HepG2 (cell line): Measurements from ENCODE around the gene LDHAL6B. TPM values are rescaled to one million over a fixed set of nuclear protein-coding genes. Genes with fewer than 3 reads are reported as not detected.

Experiments used
- HNRNPL ChIP-seq: fragments of 200-400 bp; formaldehyde crosslinking; IDR thresholded peaks from 2 replicates; pipeline ENCODE4 v1.6.1; 2017; ENCODE audit warnings: mild to moderate bottlenecking, low read depth, low read length
- KAT7 ChIP-seq: IDR thresholded peaks from 2 replicates; pipeline ENCODE4 v1.6.1; 2018; ENCODE audit warnings: borderline replicate concordance, missing compliant biosample characterization
- KDM3A ChIP-seq: IDR thresholded peaks from 2 replicates; pipeline ENCODE4 v1.6.1; 2018; ENCODE audit warnings: low read depth, missing compliant biosample characterization
- LCORL ChIP-seq, 2 experiments: fragments of 450-650 bp in 1 of 2; sonication (generic) in 1 of 2; formaldehyde crosslinking in 1 of 2; IDR thresholded peaks; 2 replicates each; pipeline versions ENCODE4 v1.5.0 to v1.6.1; 2017 to 2020; ENCODE audit warnings: antibody characterized with exemption in 1 of 2, missing genetic modification reagents in 1 of 2
- MAX ChIP-seq: IDR thresholded peaks from 2 replicates; pipeline ENCODE4 v1.6.1; 2012; ENCODE audit warnings: inconsistent platforms
- NONO ChIP-seq, 2 experiments: fragments of 450-650 bp in 1 of 2; sonication (generic) in 1 of 2; formaldehyde crosslinking in 1 of 2; IDR thresholded peaks in 1 of 2; conservative IDR thresholded peaks in 1 of 2; 2 replicates each; pipeline versions ENCODE4 v1.6.1 to v1.8.0; 2017 to 2022; ENCODE audit warnings: mild to moderate bottlenecking in 1 of 2, missing genetic modification reagents in 1 of 2, moderate library complexity in 1 of 2
- NR2F1 ChIP-seq, 2 experiments: fragments of 450-650 bp in 1 of 2; formaldehyde crosslinking in 1 of 2; IDR thresholded peaks; 2 replicates each; pipeline versions ENCODE4 v1.5.0 to v1.6.1; 2016 to 2020; ENCODE audit warnings: mild to moderate bottlenecking in 1 of 2, missing compliant biosample characterization in 1 of 2, missing genetic modification reagents in 1 of 2, moderate library complexity in 1 of 2
- RBM39 ChIP-seq: fragments of 200-400 bp; formaldehyde crosslinking; IDR thresholded peaks from one replicate; pipeline ENCODE4 v1.6.1; 2018; ENCODE audit warnings: antibody characterized with exemption, mild to moderate bottlenecking, low read depth, low read length; ENCODE audit not compliant: poor library complexity, severe bottlenecking
- RELA ChIP-seq: sonication (generic); formaldehyde crosslinking; IDR thresholded peaks from 2 replicates; pipeline ENCODE4 v1.4.0; 2020; ENCODE audit warnings: missing genetic modification reagents
- TAF1 ChIP-seq: sonication (generic); formaldehyde crosslinking; IDR thresholded peaks from 2 replicates; pipeline ENCODE4 v1.4.0; 2020; ENCODE audit warnings: missing genetic modification reagents
- ZHX2 ChIP-seq, 2 experiments: sonication (generic) in 1 of 2; formaldehyde crosslinking in 1 of 2; IDR thresholded peaks; 2 replicates each; pipeline versions ENCODE4 v1.6.1 to v1.9.0; 2014 to 2022; ENCODE audit warnings: antibody characterized with exemption in 1 of 2, borderline replicate concordance in 1 of 2, inconsistent platforms in 1 of 2, low read depth in 1 of 2, missing genetic modification reagents in 1 of 2
- ZKSCAN1 ChIP-seq: fragments of 150-350 bp; IDR thresholded peaks from 2 replicates; pipeline ENCODE4 v1.6.1; 2014; ENCODE audit warnings: low read length
- ZNF121 ChIP-seq: sonication (generic); formaldehyde crosslinking; IDR thresholded peaks from 2 replicates; pipeline ENCODE4 v1.5.0; 2020; ENCODE audit warnings: mild to moderate bottlenecking, missing genetic modification reagents
- ZNF326 ChIP-seq: sonication (generic); formaldehyde crosslinking; IDR thresholded peaks from 2 replicates; pipeline ENCODE4 v1.4.0; 2020; ENCODE audit warnings: missing genetic modification reagents, borderline replicate concordance
- ZNF558 ChIP-seq: sonication (generic); formaldehyde crosslinking; IDR thresholded peaks from 2 replicates; pipeline ENCODE4 v1.9.0; 2022; ENCODE audit warnings: mild to moderate bottlenecking, missing genetic modification reagents, borderline replicate concordance
- ZNF773 ChIP-seq: sonication (generic); formaldehyde crosslinking; IDR thresholded peaks from 2 replicates; pipeline ENCODE4 v1.4.0; 2020; ENCODE audit warnings: missing genetic modification reagents, borderline replicate concordance
- ZNF788 ChIP-seq: sonication (generic); formaldehyde crosslinking; IDR thresholded peaks from 2 replicates; pipeline ENCODE4 v1.5.0; 2020; ENCODE audit warnings: mild to moderate bottlenecking, missing genetic modification reagents, borderline replicate concordance
- polyA plus RNA-seq, 8 experiments: library from polyadenylated mRNA; depleted of rRNA in 3 of 8; stranded (reverse) in 7 of 8; unstranded in 1 of 8; fragments of >200 nt; fragmentation: Illumina TruSeq in 4 of 8; extraction: Trizol in 4 of 8; gene quantifications; 2 replicates each; pipeline versions ENCODE4 v1.2.1 to v1.2.3, GENCODE V29; 2011 to 2016; ENCODE audit warnings: low read depth in 4 of 8, missing spikeins in 1 of 8, mixed read lengths in 1 of 8; ENCODE audit not compliant: insufficient read depth in 1 of 8
- total RNA-seq, 5 experiments: library from RNA; depleted of rRNA; stranded (reverse); fragments of >200 nt; fragmentation: Illumina TruSeq; extraction: Trizol; gene quantifications; 2 replicates each; pipeline ENCODE4 v1.2.3, GENCODE V29; 2016; ENCODE audit warnings: low read depth in 1 of 5
- TF ChIP-seq, protein P1 (sequence below): sonication (generic); formaldehyde crosslinking; IDR thresholded peaks from 2 replicates; pipeline ENCODE4 v1.5.1; 2020; ENCODE audit warnings: missing genetic modification reagents, mild to moderate bottlenecking, borderline replicate concordance
- TF ChIP-seq, protein P2 (sequence below): sonication (generic); formaldehyde crosslinking; IDR thresholded peaks from 2 replicates; pipeline ENCODE4 v1.8.0; 2023; ENCODE audit warnings: mild to moderate bottlenecking, missing genetic modification reagents

The LDHAL6B gene
- total and polyA plus RNA-seq, 2 of the 13 experiments (the other 11 are each of a cell fraction or from before 2014, with no cell fraction given) = not detected

- TF ChIP-seq, protein P1, sequence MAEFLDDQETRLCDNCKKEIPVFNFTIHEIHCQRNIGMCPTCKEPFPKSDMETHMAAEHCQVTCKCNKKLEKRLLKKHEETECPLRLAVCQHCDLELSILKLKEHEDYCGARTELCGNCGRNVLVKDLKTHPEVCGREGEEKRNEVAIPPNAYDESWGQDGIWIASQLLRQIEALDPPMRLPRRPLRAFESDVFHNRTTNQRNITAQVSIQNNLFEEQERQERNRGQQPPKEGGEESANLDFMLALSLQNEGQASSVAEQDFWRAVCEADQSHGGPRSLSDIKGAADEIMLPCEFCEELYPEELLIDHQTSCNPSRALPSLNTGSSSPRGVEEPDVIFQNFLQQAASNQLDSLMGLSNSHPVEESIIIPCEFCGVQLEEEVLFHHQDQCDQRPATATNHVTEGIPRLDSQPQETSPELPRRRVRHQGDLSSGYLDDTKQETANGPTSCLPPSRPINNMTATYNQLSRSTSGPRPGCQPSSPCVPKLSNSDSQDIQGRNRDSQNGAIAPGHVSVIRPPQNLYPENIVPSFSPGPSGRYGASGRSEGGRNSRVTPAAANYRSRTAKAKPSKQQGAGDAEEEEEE (CRISPR knock-in tag) = no peak
- TF ChIP-seq TAF1 (CRISPR knock-in tag) (no peak), RELA (CRISPR knock-in tag) (no peak), MAX (no peak), NR2F1 (CRISPR knock-in tag; IDR thresholded peaks at IDR 0.05) (no peak), RBM39 (no peak), NONO (IDR thresholded peaks at IDR 0.05) (no peak), NONO (CRISPR knock-in tag; conservative IDR thresholded peaks at IDR 0.05) (no peak), ZKSCAN1 (no peak), ZNF558 (CRISPR knock-in tag) (no peak), KAT7 (CRISPR knock-in tag) (no peak), ZHX2 (IDR thresholded peaks at IDR 0.05; ENCODE audit: low read depth) (no peak), ZHX2 (CRISPR knock-in tag; IDR thresholded peaks at IDR 0.05; ENCODE audit: borderline replicate concordance) (no peak), ZNF788 (CRISPR knock-in tag) (no peak), ZNF121 (CRISPR knock-in tag) (no peak), ZNF326 (CRISPR knock-in tag) (no peak), KDM3A (CRISPR knock-in tag) (no peak), HNRNPL (no peak), ZNF773 (CRISPR knock-in tag) (no peak), LCORL (IDR thresholded peaks at IDR 0.05) (no peak), LCORL (CRISPR knock-in tag; IDR thresholded peaks at IDR 0.05) (no peak)
- TF ChIP-seq, protein P2, sequence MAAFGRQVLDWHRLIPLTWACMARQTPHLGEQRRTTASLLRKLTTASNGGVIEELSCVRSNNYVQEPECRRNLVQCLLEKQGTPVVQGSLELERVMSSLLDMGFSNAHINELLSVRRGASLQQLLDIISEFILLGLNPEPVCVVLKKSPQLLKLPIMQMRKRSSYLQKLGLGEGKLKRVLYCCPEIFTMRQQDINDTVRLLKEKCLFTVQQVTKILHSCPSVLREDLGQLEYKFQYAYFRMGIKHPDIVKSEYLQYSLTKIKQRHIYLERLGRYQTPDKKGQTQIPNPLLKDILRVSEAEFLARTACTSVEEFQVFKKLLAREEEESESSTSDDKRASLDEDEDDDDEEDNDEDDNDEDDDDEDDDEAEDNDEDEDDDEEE = no peak
Observed at GRCh38 chr15:59255680-59256336, 49.2 kb downstream of the LDHAL6B start (continued).
